Astrocyte (in vitro differentiated cells and primary cell): Measurements from ENCODE around the gene CSRNP2. TPM values are rescaled to one million over a fixed set of nuclear protein-coding genes. Genes with fewer than 3 reads are reported as not detected.

Experiments used
- DNase-seq: peaks from one replicate; pipeline ENCODE4 v3.0.0-alpha.2; 2010; ENCODE audit warnings: low read depth
- FAIRE-seq: peaks from 2 replicates; lab custom pipeline; 2011; peaks lifted over from hg19 to GRCh38; lab: Jason Lieb, UNC
- H2AFZ ChIP-seq: 2 replicates; pipeline ENCODE4 v1.6.0; 2012; ENCODE audit warnings: low read depth, low read length, inconsistent platforms
- H3K27ac ChIP-seq: 2 replicates; pipeline ENCODE4 v1.5.1; 2011; ENCODE audit warnings: low read depth, low read length, inconsistent platforms
- H3K27me3 ChIP-seq: 2 replicates; pipeline ENCODE4 v1.6.0; 2011; ENCODE audit warnings: low read length, inconsistent platforms; ENCODE audit not compliant: insufficient read depth
- H3K36me3 ChIP-seq: 2 replicates; pipeline ENCODE4 v1.5.1; 2011; ENCODE audit warnings: low read length, inconsistent platforms; ENCODE audit not compliant: insufficient read depth
- H3K4me1 ChIP-seq: 2 replicates; pipeline ENCODE4 v1.5.1; 2011; ENCODE audit warnings: low read length, inconsistent platforms; ENCODE audit not compliant: insufficient read depth
- H3K4me2 ChIP-seq: 2 replicates; pipeline ENCODE4 v1.6.0; 2012; ENCODE audit warnings: low read length, inconsistent platforms
- H3K4me3 ChIP-seq: 2 replicates; pipeline ENCODE4 v1.5.1; 2011; ENCODE audit warnings: low read depth, mild to moderate bottlenecking, low read length, inconsistent platforms; ENCODE audit not compliant: insufficient read depth
- H3K79me2 ChIP-seq: 2 replicates; pipeline ENCODE4 v1.6.0; 2012; ENCODE audit warnings: mild to moderate bottlenecking, low read length, inconsistent platforms; ENCODE audit not compliant: insufficient read depth
- H3K9ac ChIP-seq: 2 replicates; pipeline ENCODE4 v1.6.0; 2012; ENCODE audit warnings: mild to moderate bottlenecking, low read length, inconsistent platforms
- H3K9me3 ChIP-seq: 2 replicates; pipeline ENCODE4 v1.5.1; 2012; ENCODE audit warnings: low read depth, mild to moderate bottlenecking, low read length, inconsistent platforms; ENCODE audit not compliant: insufficient read depth
- H4K20me1 ChIP-seq: 2 replicates; pipeline ENCODE4 v1.6.0; 2012; ENCODE audit warnings: low read length, inconsistent platforms; ENCODE audit not compliant: insufficient read depth
- H3K27ac Mint-ChIP-seq: one replicate; pipeline ENCODE4 v1.8.0; 2021; ENCODE audit warnings: mild to moderate bottlenecking, mixed read lengths; ENCODE audit not compliant: unreplicated experiment
- H3K27me3 Mint-ChIP-seq: one replicate; pipeline ENCODE4 v1.8.0; 2021; ENCODE audit warnings: low read depth, mixed read lengths; ENCODE audit not compliant: unreplicated experiment
- H3K36me3 Mint-ChIP-seq: one replicate; pipeline ENCODE4 v1.8.0; 2021; ENCODE audit warnings: low read depth, mixed read lengths; ENCODE audit not compliant: unreplicated experiment
- H3K4me1 Mint-ChIP-seq: one replicate; pipeline ENCODE4 v1.8.0; 2021; ENCODE audit warnings: low read depth, mixed read lengths; ENCODE audit not compliant: unreplicated experiment
- H3K4me3 Mint-ChIP-seq: one replicate; pipeline ENCODE4 v1.8.0; 2021; ENCODE audit warnings: mild to moderate bottlenecking, moderate library complexity, mixed read lengths; ENCODE audit not compliant: unreplicated experiment
- H3K9me3 Mint-ChIP-seq: one replicate; pipeline ENCODE4 v1.8.0; 2021; ENCODE audit warnings: mild to moderate bottlenecking, mixed read lengths; ENCODE audit not compliant: unreplicated experiment
- EZH2 ChIP-seq: IDR thresholded peaks from 2 replicates; pipeline ENCODE4 v1.6.1; 2012; ENCODE audit warnings: mild to moderate bottlenecking, low read length, inconsistent platforms; ENCODE audit not compliant: insufficient read depth
- total RNA-seq: library from RNA; stranded (reverse); gene quantifications from 2 replicates; pipeline ENCODE4 v1.2.1, GENCODE V29; 2021
- TF ChIP-seq, protein P1 (sequence below): IDR thresholded peaks from 2 replicates; pipeline ENCODE4 v1.5.1; 2011; ENCODE audit warnings: low read depth, mild to moderate bottlenecking, inconsistent platforms, low read length, moderate library complexity; ENCODE audit not compliant: insufficient read depth

The CSRNP2 gene
- total RNA-seq, 1 donor from 2014 or later = 61.6 TPM

DNA sequence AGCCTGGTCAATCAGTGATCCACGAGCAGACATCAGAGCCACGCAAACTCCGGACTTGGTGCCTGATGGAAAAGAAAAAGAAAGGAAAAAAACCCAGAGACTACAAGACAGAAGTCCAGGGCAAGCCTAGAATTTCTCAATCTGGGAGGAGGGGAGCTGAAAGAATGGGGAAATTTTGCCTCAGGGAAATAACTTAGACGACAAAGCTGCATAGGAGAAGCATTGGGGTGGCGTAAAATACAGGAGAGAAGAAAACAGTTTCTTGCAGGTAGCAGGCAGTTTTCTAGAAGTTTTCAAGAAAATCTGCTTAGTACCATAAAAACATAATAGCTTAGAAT, 54.6 kb downstream of the CSRNP2 start:
- Histone ChIP-seq H2AFZ (no peak overlapping the region), H3K9me3 (no peaks in the 10 kb centered on the region), H3K4me1 (peaks cover 19% of the 10 kb centered on the region), H4K20me1 (no peaks in the 10 kb centered on the region), H3K27ac (no peak overlapping the region), H3K4me2 (no peak overlapping the region), H3K79me2 (peaks cover 17% of the 10 kb centered on the region), H3K36me3 (no peaks in the 10 kb centered on the region), H3K4me3 (no peak overlapping the region), H3K9ac (no peak overlapping the region), H3K27me3 (no peaks in the 10 kb centered on the region)
- DNase-seq (no peak), FAIRE-seq (no peak)
- TF ChIP-seq, protein P1, sequence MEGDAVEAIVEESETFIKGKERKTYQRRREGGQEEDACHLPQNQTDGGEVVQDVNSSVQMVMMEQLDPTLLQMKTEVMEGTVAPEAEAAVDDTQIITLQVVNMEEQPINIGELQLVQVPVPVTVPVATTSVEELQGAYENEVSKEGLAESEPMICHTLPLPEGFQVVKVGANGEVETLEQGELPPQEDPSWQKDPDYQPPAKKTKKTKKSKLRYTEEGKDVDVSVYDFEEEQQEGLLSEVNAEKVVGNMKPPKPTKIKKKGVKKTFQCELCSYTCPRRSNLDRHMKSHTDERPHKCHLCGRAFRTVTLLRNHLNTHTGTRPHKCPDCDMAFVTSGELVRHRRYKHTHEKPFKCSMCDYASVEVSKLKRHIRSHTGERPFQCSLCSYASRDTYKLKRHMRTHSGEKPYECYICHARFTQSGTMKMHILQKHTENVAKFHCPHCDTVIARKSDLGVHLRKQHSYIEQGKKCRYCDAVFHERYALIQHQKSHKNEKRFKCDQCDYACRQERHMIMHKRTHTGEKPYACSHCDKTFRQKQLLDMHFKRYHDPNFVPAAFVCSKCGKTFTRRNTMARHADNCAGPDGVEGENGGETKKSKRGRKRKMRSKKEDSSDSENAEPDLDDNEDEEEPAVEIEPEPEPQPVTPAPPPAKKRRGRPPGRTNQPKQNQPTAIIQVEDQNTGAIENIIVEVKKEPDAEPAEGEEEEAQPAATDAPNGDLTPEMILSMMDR = no peak
- TF ChIP-seq EZH2 = no peak
- H3K9me3 Mint-ChIP-seq = no peaks in the 10 kb centered on the region
- no peaks in the 10 kb centered on the region for H3K36me3 Mint-ChIP-seq
- H3K27me3 Mint-ChIP-seq = peaks cover 3% of the 10 kb centered on the region
- H3K4me1 Mint-ChIP-seq = peaks cover 14% of the 10 kb centered on the region
- H3K27ac Mint-ChIP-seq = no peak overlapping the region
- H3K4me3 Mint-ChIP-seq = no peak overlapping the region

DNA sequence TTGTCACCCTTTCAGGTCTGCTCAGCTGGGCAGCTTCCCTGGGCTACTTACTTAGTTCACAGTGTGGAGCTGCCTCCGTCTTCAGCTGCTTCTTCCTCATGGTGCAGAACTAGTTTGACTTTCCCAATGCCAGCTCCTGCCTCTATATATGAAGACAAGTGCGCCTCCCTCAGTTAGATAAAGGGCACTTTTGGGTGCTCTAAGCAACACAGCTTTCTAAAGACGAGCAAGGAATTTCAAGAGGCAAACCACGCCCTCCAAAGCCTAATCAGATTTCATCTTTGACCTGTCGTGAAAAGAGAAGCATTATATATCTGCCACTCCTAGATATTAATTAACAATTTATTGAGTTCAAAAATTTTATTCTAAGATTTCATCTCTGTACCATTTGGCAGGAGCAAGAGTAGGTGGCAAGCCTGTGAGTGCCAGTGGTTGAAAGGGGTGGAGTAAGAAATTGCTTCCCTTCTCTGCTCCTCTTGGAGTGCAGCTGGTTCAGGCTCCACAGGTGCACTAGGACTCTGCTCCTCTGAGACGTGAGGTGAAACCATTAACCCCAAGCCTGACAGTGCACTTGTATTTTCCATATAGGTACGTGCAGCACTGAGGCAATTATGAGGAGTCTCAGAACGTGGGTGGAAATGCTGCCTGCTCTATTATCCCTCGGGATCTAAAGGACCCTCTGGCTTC, 55.1 kb downstream of the CSRNP2 start:
- Mint-ChIP-seq H3K4me3 (no peak overlapping the region), H3K4me1 (peaks cover 14% of the 10 kb centered on the region), H3K9me3 (no peaks in the 10 kb centered on the region), H3K36me3 (no peaks in the 10 kb centered on the region), H3K27me3 (peaks cover 3% of the 10 kb centered on the region), H3K27ac (no peak overlapping the region)
- Histone ChIP-seq H3K36me3 (no peaks in the 10 kb centered on the region), H4K20me1 (peaks cover 4% of the 10 kb centered on the region), H3K4me1 (peaks cover 21% of the 10 kb centered on the region), H3K9ac (no peak overlapping the region), H3K79me2 (peaks cover 23% of the 10 kb centered on the region), H3K9me3 (no peaks in the 10 kb centered on the region), H3K27me3 (no peaks in the 10 kb centered on the region), H3K27ac (no peak overlapping the region), H3K4me2 (no peak overlapping the region), H2AFZ (no peak overlapping the region), H3K4me3 (no peak overlapping the region)
- no peak for TF ChIP-seq EZH2
- TF ChIP-seq, protein P1 = peak; percentile 17
- no peak for FAIRE-seq
- no peak for DNase-seq

GRCh38 chr12:51027342-51027835, 56.0 kb downstream of the CSRNP2 start:
- no peak overlapping the region for H3K4me2 ChIP-seq
- Mint-ChIP-seq H3K36me3 (no peaks in the 10 kb centered on the region), H3K27me3 (peaks cover 3% of the 10 kb centered on the region), H3K4me1 (peaks cover 14% of the 10 kb centered on the region), H3K27ac (no peak overlapping the region), H3K4me3 (peak overlapping the region; percentile 51), H3K9me3 (no peaks in the 10 kb centered on the region)
- no peak overlapping the region for H3K4me3 ChIP-seq
- H3K27ac ChIP-seq = no peak overlapping the region
- FAIRE-seq (no peak), DNase-seq (no peak)
- H3K9ac ChIP-seq = no peak overlapping the region
- no peak overlapping the region for H2AFZ ChIP-seq
- peaks cover 21% of the 10 kb centered on the region for H3K4me1 ChIP-seq
- H3K79me2 ChIP-seq = peaks cover 31% of the 10 kb centered on the region
- H3K9me3 ChIP-seq = no peaks in the 10 kb centered on the region
- no peaks in the 10 kb centered on the region for H3K36me3 ChIP-seq
- TF ChIP-seq, protein P1 = no peak
- TF ChIP-seq EZH2 = no peak
- peaks cover 4% of the 10 kb centered on the region for H4K20me1 ChIP-seq
- H3K27me3 ChIP-seq = no peaks in the 10 kb centered on the region
